GM19372 (cell line): Measurements from ENCODE around the gene DIRAS2.

Source experiments
- ATAC-seq: cut with Tn5 transposase; IDR thresholded peaks from one replicate; pipeline ENCODE4 v1.9.1; 2021; ENCODE audit warnings: mild to moderate bottlenecking, low read depth, moderate library complexity; ENCODE audit not compliant: unreplicated experiment

The DIRAS2 gene

GRCh38 chr9:90616806-90617205, 25.8 kb downstream of the DIRAS2 start:
- ATAC-seq, result no peak

- no peak for ATAC-seq
Observed at GRCh38 chr9:90613502-90613901, 29.1 kb downstream of the DIRAS2 start.

DNA sequence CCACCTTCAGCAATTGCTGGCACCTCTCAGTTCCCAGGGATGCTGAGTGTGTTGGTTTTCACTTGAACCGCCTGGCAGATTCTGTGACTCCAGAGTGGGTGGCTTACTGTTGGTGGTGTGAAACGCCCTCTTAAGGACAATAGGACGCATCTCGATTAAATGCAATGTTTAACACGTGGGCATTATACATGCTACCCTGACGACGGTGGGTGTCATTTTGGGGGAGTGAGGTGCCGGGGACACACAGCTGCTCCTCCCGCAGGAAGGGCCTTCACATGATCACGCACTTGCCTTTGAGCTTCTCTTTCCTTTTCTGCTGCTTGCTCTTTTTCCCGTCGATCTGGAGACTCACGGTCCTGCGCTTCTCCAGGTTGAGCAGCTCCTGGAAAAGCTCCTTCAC, 29.7 kb downstream of the DIRAS2 start:
- ATAC-seq, result no peak

GRCh38 chr9:90611568-90611967, 31.1 kb downstream of the DIRAS2 start:
- ATAC-seq, result no peak

DNA sequence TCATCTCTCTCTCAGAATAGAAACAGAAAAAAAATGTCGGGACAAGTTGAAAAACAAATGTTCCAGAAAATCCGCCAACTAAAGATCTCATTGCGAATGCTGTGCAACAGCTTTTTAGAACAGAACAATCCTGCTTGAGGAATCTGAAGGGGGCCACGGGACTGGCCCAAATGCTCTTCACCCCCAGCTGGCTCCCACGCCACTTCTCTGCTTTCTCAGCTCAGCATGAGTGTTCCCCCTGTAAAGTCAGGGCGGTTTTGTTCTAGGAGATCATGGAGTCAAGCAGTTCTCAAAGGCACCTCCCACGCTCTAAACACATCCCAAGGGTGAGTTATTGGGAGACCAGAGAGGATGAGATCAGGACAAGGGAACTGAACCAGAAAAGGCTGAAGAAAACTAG, 31.5 kb downstream of the DIRAS2 start:
- ATAC-seq, result no peak

GRCh38 chr9:90607701-90608516, 34.7 kb downstream of the DIRAS2 start:
- no peak for ATAC-seq

DNA sequence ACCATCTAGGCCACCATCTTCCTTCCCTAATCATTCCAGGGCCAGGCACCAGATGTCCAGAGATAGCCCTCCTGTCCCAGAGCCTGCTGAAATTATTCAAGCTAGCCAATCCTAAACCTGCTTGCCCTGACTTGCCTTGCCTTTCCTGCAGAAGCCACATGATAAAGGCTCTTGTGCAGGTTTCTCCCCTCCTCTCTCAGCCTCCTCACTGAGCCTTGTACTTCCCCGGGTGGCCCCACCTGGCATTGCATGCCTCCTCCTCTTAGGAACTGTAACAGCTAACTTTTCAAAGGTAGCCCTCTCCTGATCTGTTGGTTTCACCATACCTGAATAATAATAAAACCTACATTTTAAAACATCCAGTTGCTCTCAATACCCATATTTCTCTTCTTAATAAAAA, 42.6 kb downstream of the DIRAS2 start:
- ATAC-seq, result no peak

DNA sequence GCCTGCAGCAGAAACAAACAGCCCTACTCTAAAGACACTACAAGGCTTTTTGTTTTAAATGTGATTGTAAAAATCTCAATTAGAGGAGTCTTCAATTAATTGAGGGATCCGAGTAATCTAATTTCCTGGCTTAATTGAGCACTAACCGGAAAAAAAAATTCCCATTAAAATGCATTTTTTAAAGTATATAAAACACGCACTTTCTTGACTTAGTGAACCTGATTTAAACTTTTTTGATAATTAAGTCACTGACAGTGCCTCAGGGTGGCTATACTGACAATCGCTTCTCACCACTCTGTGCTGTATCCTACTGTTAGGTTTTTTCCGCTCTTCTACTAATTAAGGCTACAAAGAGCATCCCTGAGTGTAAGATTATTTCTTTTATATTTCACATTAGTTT, 44.4 kb downstream of the DIRAS2 start:
- ATAC-seq, result no peak

DNA sequence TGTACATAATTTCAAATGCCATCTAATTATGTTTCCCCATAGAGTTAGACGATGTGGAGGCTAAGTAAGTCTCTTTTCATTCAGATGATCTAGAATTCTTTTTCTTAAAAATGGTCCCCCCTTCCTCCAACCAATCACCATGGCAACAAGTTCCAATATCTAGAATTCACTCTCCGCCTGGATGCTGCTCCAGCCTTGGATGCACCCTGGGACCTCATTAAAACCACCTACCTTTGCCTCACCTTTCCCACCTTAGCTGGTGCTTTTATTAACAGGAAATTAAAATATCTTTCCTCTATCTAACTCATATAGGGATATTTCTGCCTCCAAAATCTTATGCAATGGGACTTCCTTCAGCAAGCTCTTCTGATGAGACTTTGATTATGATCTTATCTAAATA, 49.0 kb downstream of the DIRAS2 start:
- no peak for ATAC-seq

- no peak for ATAC-seq
Observed at GRCh38 chr9:90580576-90580975, 62.0 kb downstream of the DIRAS2 start.

DNA sequence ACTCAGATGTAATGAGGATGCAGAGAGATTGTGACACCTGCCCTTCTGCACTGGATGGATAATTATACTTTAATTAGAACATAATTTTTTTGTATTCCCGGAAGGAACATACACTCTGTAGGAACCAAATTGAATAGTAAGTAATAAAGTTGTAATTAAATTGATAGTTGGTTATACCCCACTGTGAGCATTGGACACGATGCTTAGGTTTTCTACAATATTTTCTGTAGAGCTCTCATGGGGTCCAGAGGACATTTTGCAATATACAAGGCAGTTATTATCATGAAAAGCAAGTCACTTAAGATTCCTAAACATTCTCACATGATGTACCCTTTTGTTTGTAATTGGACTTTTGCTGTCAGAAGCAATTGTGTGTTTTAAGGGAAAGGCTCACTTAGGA, 63.4 kb downstream of the DIRAS2 start:
- ATAC-seq, result no peak

DNA sequence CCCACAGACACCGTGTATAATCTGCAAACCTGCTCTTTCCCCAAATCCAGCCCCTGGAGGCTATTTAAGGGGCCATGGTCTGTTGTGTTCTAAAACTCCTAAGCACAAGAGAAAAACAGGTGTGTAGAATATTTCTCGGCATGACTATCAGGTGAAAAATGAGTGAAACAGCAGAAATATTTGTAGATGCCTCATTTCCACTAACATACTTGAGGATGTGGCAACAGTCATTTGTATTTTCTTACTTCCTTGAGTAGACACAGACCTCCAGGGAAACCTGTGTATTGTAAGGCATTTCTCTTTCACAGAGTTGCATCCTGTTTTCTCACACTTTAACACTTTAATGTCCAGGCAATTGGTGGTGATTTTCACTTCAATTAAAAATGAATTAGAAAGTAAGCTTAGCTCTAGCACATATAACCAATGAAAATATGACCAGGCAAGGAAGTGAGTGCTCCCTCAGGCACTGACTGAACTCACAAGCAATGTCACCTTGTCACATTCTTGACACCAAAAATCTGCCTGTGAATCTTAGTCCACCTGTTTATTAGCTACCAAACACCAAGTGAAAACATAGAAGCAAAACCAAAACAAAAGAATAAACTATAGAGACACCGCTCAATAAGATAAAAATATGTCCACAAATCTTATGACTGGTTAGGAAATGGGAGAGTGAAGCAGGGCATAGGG, 64.4 kb downstream of the DIRAS2 start:
- ATAC-seq, result no peak

DNA sequence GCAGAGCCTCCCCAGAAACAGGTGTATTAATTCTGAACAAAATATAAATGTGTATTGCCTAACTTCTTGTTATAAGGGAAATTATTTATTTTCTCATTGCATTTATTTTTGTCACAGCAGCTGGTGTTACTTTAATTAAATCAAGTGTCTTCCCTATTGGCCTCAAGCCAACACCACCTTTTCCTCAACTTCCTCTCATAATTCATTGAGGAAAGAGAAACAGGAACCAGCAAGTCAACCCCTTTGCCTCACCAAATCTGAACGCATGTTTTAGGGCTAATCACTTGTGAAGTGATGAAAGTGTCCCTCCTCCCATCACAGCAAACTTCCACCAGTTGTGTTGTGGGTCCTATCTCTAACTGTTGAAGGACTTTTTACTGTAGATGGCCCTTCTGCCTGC, 73.1 kb downstream of the DIRAS2 start:
- no peak for ATAC-seq

DNA sequence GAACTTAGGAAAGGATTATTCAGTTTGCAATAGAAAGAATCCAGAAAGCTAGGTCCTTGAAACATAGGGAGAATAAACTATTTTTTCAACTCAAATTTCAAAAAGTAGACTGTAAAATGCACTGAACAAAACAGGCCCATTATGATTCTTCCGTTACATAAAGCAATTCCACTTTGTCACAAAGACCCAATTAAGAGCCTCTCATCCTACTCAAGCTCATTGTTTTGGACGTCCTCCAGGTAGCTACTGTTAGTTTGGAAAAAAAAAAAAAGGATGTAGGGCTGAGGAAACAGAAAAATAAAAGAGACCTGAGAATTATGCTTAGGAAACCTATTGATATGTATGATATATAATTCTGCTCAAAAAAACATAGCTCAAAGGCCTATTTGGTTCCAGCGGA, 74.0 kb downstream of the DIRAS2 start:
- ATAC-seq, result no peak

- ATAC-seq, result no peak
Observed at GRCh38 chr9:90562229-90562628, 80.4 kb downstream of the DIRAS2 start.
